GM18907 (cell line): ENCODE data around the gene UROD.
"Not testable (repeated sequence)": the region's sequence is repeated elsewhere in the genome, so short reads cannot be mapped to it uniquely, and the experiment has no call there.

Experiments used
- ATAC-seq: cut with Tn5 transposase; IDR thresholded peaks from one replicate; pipeline ENCODE4 v1.9.1; 2021; ENCODE audit warnings: mild to moderate bottlenecking, moderate library complexity; ENCODE audit not compliant: unreplicated experiment

The UROD gene

GRCh38 chr1:45038240-45038639, 26.2 kb downstream of the UROD start:
- ATAC-seq = no peak

GRCh38 chr1:45038661-45039364, 26.8 kb downstream of the UROD start:
- no peak for ATAC-seq

GRCh38 chr1:45040297-45040696, 28.2 kb downstream of the UROD start:
- no peak for ATAC-seq

- ATAC-seq = no peak
These were observed 31.0 kb downstream of the UROD start for GRCh38 chr1:45043094-45043493.

- ATAC-seq = no peak
These were observed 32.9 kb downstream of the UROD start for GRCh38 chr1:45044916-45045315.

GRCh38 chr1:45047032-45047431, 35.0 kb downstream of the UROD start:
- ATAC-seq = no peak

- ATAC-seq = no peak
These were observed 39.1 kb downstream of the UROD start for GRCh38 chr1:45051005-45051772.

GRCh38 chr1:45057542-45057941, 45.5 kb downstream of the UROD start:
- ATAC-seq = no peak

GRCh38 chr1:45059829-45060228, 47.8 kb downstream of the UROD start:
- ATAC-seq = no peak

GRCh38 chr1:45062463-45062862, 50.4 kb downstream of the UROD start:
- ATAC-seq = not testable (repeated sequence)

GRCh38 chr1:45065083-45065482, 53.0 kb downstream of the UROD start:
- ATAC-seq = no peak
